ENCODE measurements around the gene PTF1A.

Gene PTF1A

GRCh38 chr10:23189024-23189423, 3.1 kb upstream of the PTF1A start:
- no peaks in the 10 kb centered on the region for H3K36me3 ChIP-seq (ENCODE audit: insufficient read depth, low read length)
- H3K9ac ChIP-seq (ENCODE audit: low read depth, low read length) = no peak overlapping the region
- no peak overlapping the region for H3K27ac ChIP-seq (ENCODE audit: low read depth, low read length)
- peaks cover 24% of the 10 kb centered on the region for H3K4me1 ChIP-seq (ENCODE audit: insufficient read depth, low read length)
- H3K9me3 ChIP-seq (ENCODE audit: insufficient read depth, low read depth, low read length) = no peaks in the 10 kb centered on the region
- peaks cover 100% of the 10 kb centered on the region for H3K27me3 ChIP-seq (ENCODE audit: insufficient read depth, low read length)
- no peak overlapping the region for H3K4me3 ChIP-seq (ENCODE audit: low read length)
- 55% methylated on average over 3 of the region's 5 CpGs for WGBS

GRCh38 chr10:23190872-23191763, 994 bp upstream of the PTF1A start:
- Histone ChIP-seq H3K4me3 (ENCODE audit: low read length) (peak overlapping the region; percentile 25; the same call in 1 of the 2 replicates), H3K36me3 (ENCODE audit: insufficient read depth, low read length) (no peaks in the 10 kb centered on the region), H3K9ac (ENCODE audit: low read depth, low read length) (no peak overlapping the region), H3K4me1 (ENCODE audit: insufficient read depth, low read length) (peaks cover 27% of the 10 kb centered on the region), H3K27me3 (ENCODE audit: insufficient read depth, low read length) (peaks cover 100% of the 10 kb centered on the region), H3K27ac (ENCODE audit: low read depth, low read length) (no peak overlapping the region), H3K9me3 (ENCODE audit: insufficient read depth, low read depth, low read length) (no peaks in the 10 kb centered on the region)
- WGBS = 2% methylated on average over 36 of the region's 36 CpGs

- Histone ChIP-seq H3K9me3 (ENCODE audit: insufficient read depth, low read depth, low read length) (no peaks in the 10 kb centered on the region), H3K27ac (ENCODE audit: low read depth, low read length) (no peak overlapping the region), H3K36me3 (ENCODE audit: insufficient read depth, low read length) (no peaks in the 10 kb centered on the region), H3K27me3 (ENCODE audit: insufficient read depth, low read length) (peaks cover 100% of the 10 kb centered on the region), H3K9ac (ENCODE audit: low read depth, low read length) (no peak overlapping the region), H3K4me1 (ENCODE audit: insufficient read depth, low read length) (peaks cover 20% of the 10 kb centered on the region), H3K4me3 (ENCODE audit: low read length) (peak overlapping the region; percentile 40)
- WGBS = under 1% methylated on average over 100 of the region's 100 CpGs
Measured at GRCh38 chr10:23192712-23193434, 761 bp downstream of the PTF1A start.

DNA sequence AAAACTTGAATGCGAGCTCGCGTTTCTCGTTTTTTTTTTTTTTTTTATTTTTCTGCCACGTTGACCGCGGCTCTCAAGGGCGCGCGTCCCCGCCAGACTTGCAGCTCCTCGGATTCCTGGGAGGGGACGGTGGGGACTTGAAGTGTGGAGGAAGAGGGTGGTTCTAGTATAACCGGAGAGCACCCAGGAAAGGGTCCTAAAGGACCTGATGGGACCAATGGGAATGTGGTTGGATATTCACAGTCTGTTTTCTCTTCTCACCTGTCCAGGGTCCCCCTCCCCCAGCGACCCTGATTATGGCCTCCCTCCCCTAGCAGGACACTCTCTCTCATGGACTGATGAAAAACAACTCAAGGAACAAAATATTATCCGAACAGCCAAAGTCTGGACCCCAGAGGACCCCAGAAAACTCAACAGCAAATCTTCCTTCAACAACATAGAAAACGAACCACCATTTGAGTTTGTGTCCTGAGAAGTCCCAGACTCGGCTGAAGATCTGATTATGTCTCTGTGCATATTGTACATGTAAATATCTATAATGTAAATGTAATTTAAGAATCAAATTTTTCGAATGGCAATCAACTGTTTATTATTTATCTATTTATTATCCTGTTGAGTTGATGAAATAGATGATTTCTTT, 1.4 kb downstream of the PTF1A start:
- Histone ChIP-seq H3K4me3 (ENCODE audit: low read length) (no peak overlapping the region), H3K27me3 (ENCODE audit: insufficient read depth, low read length) (peaks cover 100% of the 10 kb centered on the region), H3K36me3 (ENCODE audit: insufficient read depth, low read length) (no peaks in the 10 kb centered on the region), H3K27ac (ENCODE audit: low read depth, low read length) (no peak overlapping the region), H3K9me3 (ENCODE audit: insufficient read depth, low read depth, low read length) (no peaks in the 10 kb centered on the region), H3K4me1 (ENCODE audit: insufficient read depth, low read length) (peaks cover 20% of the 10 kb centered on the region), H3K9ac (ENCODE audit: low read depth, low read length) (no peak overlapping the region)
- 7% methylated on average over 17 of the region's 19 CpGs for WGBS

DNA sequence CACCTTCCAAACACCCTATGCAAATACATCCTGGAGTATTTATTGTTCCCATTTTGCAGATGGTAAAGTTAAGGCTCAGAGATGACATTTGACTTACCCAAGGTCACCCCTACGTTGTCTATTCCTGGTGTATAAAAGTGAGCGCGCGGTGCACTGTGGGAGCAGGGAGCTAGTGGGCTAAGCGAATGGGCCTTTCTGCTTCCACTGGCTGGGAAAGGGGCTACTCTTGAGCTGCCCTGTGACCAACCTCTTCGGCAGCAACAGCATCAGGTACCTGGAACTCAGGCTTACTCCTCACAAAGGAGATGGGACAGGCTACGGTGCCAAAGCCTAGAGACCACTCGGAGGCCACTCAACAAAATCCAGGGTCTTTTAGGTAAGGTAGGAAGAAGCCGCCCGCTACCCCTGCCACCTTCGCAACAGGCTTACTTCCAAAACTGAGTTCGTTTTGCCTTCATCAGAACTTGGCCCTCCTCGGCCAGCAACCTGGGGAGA, 2.4 kb downstream of the PTF1A start:
- peaks cover 100% of the 10 kb centered on the region for H3K27me3 ChIP-seq (ENCODE audit: insufficient read depth, low read length)
- H3K27ac ChIP-seq (ENCODE audit: low read depth, low read length) = no peak overlapping the region
- no peak overlapping the region for H3K9ac ChIP-seq (ENCODE audit: low read depth, low read length)
- peaks cover 16% of the 10 kb centered on the region for H3K4me1 ChIP-seq (ENCODE audit: insufficient read depth, low read length)
- peak overlapping the region; percentile 28; the same call in 1 of the 2 replicates for H3K4me3 ChIP-seq (ENCODE audit: low read length)
- no peaks in the 10 kb centered on the region for H3K9me3 ChIP-seq (ENCODE audit: insufficient read depth, low read depth, low read length)
- WGBS = 13% methylated on average over 13 of the region's 13 CpGs
- H3K36me3 ChIP-seq (ENCODE audit: insufficient read depth, low read length) = no peaks in the 10 kb centered on the region

- no peaks in the 10 kb centered on the region for H3K9me3 ChIP-seq (ENCODE audit: insufficient read depth, low read depth, low read length)
- peaks cover 100% of the 10 kb centered on the region for H3K27me3 ChIP-seq (ENCODE audit: insufficient read depth, low read length)
- 4% methylated on average over 70 of the region's 70 CpGs for WGBS
- H3K4me3 ChIP-seq (ENCODE audit: low read length) = peak overlapping the region; percentile 28; the same call in 1 of the 2 replicates
- H3K36me3 ChIP-seq (ENCODE audit: insufficient read depth, low read length) = no peaks in the 10 kb centered on the region
- no peak overlapping the region for H3K27ac ChIP-seq (ENCODE audit: low read depth, low read length)
- H3K9ac ChIP-seq (ENCODE audit: low read depth, low read length) = no peak overlapping the region
- peaks cover 20% of the 10 kb centered on the region for H3K4me1 ChIP-seq (ENCODE audit: insufficient read depth, low read length)
Measured at GRCh38 chr10:23194966-23195845, 3.1 kb downstream of the PTF1A start.

DNA sequence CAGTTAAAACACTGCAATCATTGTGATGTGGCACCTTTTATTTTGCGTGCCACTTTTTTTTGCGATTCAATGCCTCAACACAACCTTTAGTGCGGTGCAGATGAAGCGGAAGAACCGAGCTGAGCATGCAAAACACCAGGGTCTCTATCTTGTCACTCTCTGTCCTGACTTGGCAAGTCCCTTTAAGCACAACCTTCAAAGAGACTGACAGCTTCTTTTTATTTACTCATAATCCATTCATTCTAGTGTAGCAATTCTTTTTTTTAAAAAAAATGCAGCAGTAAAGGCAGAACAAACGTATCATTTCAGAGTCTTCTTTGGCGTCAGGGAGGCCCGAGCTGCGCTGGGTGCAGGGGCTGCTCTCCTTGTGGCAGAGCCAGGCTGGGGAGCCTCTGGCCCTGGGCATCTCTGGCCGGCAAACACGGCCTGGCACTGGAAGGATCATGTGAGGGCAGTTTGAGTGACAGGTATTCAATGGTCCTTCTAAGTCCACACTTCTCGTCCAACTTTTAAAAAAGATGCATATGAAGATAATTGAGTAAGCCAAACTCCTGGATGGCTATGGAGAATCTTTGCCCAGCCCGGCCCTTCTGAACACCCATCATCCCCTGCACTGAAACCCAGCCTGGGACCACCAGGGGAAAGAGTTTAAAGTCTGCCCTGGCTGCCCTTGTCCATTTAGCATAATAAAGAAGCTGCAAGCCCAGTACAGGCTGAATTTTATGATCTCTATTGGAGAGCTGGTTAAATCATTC, 3.9 kb downstream of the PTF1A start:
- Histone ChIP-seq H3K4me1 (ENCODE audit: insufficient read depth, low read length) (peaks cover 20% of the 10 kb centered on the region), H3K36me3 (ENCODE audit: insufficient read depth, low read length) (no peaks in the 10 kb centered on the region), H3K9me3 (ENCODE audit: insufficient read depth, low read depth, low read length) (no peaks in the 10 kb centered on the region), H3K9ac (ENCODE audit: low read depth, low read length) (no peak overlapping the region), H3K4me3 (ENCODE audit: low read length) (no peak overlapping the region), H3K27ac (ENCODE audit: low read depth, low read length) (no peak overlapping the region), H3K27me3 (ENCODE audit: insufficient read depth, low read length) (peaks cover 100% of the 10 kb centered on the region)
- WGBS = 5% methylated on average over 12 of the region's 13 CpGs

DNA sequence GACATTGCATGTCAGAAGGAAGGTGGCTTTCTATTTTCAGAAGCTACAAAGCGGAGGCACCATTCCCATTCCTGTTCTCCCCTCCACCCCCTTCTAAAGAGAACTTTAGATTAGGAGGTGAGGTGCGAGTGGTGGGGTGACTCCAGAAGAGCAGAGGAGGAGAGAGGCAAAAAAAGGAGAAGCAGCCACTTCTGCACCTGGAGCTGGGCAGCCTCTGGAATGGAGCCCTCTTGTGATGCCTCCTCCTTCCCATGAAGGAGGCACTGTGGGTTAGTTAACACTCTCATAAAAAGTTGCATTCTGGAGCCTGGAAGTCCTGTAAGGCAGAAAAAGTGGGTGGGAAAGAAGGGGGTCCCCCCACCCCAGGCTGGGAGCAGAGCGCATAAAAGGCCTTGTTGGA, 4.8 kb downstream of the PTF1A start:
- Histone ChIP-seq H3K9ac (ENCODE audit: low read depth, low read length) (no peak overlapping the region), H3K27me3 (ENCODE audit: insufficient read depth, low read length) (peaks cover 100% of the 10 kb centered on the region), H3K27ac (ENCODE audit: low read depth, low read length) (no peak overlapping the region), H3K9me3 (ENCODE audit: insufficient read depth, low read depth, low read length) (no peaks in the 10 kb centered on the region), H3K36me3 (ENCODE audit: insufficient read depth, low read length) (no peaks in the 10 kb centered on the region), H3K4me1 (ENCODE audit: insufficient read depth, low read length) (peaks cover 22% of the 10 kb centered on the region), H3K4me3 (ENCODE audit: low read length) (no peak overlapping the region)
- 15% methylated on average over 2 of the region's 3 CpGs for WGBS

DNA sequence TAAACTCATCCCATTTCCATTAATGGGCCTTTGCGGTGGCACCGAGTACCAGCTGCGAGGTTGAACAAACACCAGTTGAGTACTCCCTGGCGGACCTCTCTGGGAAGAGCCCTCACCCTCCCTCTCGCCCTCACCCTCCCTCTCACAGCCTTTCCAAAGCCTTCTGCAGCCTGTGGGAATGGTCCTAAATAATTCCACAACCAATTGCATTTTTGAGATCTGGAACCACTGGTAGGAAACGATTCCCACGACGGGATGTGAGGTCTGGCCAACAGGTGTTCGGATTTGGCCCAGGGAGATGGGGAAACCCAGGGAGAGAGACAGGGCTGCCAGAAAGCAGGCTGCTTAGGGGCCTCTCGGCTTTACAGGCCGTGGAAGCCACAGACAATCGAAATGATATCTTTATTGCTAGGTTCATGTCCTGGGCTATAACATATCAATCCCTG, 5.3 kb downstream of the PTF1A start:
- H3K27me3 ChIP-seq (ENCODE audit: insufficient read depth, low read length) = peaks cover 100% of the 10 kb centered on the region
- WGBS = 14% methylated on average over 12 of the region's 12 CpGs
- no peak overlapping the region for H3K4me3 ChIP-seq (ENCODE audit: low read length)
- H3K27ac ChIP-seq (ENCODE audit: low read depth, low read length) = no peak overlapping the region
- H3K36me3 ChIP-seq (ENCODE audit: insufficient read depth, low read length) = no peaks in the 10 kb centered on the region
- H3K9ac ChIP-seq (ENCODE audit: low read depth, low read length) = no peak overlapping the region
- no peaks in the 10 kb centered on the region for H3K9me3 ChIP-seq (ENCODE audit: insufficient read depth, low read depth, low read length)
- H3K4me1 ChIP-seq (ENCODE audit: insufficient read depth, low read length) = peaks cover 22% of the 10 kb centered on the region

GRCh38 chr10:23198610-23198939, 6.5 kb downstream of the PTF1A start:
- peaks cover 32% of the 10 kb centered on the region for H3K4me1 ChIP-seq (ENCODE audit: insufficient read depth, low read length)
- H3K36me3 ChIP-seq (ENCODE audit: insufficient read depth, low read length) = no peaks in the 10 kb centered on the region
- peaks cover 100% of the 10 kb centered on the region for H3K27me3 ChIP-seq (ENCODE audit: insufficient read depth, low read length)
- WGBS = 2% methylated on average over 13 of the region's 13 CpGs
- H3K9ac ChIP-seq (ENCODE audit: low read depth, low read length) = no peak overlapping the region
- no peaks in the 10 kb centered on the region for H3K9me3 ChIP-seq (ENCODE audit: insufficient read depth, low read depth, low read length)
- no peak overlapping the region for H3K27ac ChIP-seq (ENCODE audit: low read depth, low read length)
- H3K4me3 ChIP-seq (ENCODE audit: low read length) = peak overlapping the region; percentile 52
